Cardiac septum (tissue), 1 donor: ENCODE data around the gene BLM. TPM values are rescaled to one million over a fixed set of nuclear protein-coding genes. Genes with fewer than 3 reads are reported as not detected.
"Not testable (repeated sequence)": the region's sequence is repeated elsewhere in the genome, so short reads cannot be mapped to it uniquely, and the experiment has no call there.

Experiments used
- DNase-seq: peaks from one replicate; pipeline ENCODE4 v3.0.0-alpha.2; 2020; ENCODE audit warnings: low spot score
- intact Hi-C: fragments of 100-400 bp; cut with DNase I; formaldehyde crosslinking; loops from one replicate; pipeline ENCODE4 v1.14.0; 2022
- total RNA-seq: library from RNA; stranded (reverse); fragmentation: NEBNext Ultra II Directional; extraction: Animal tissue kit (Norgen Biotek cat#: 25700); gene quantifications from one replicate; pipeline ENCODE4 v1.2.1, GENCODE V29; 2021
- donor health status: DM: no; HTN: no; CAD: no.

The BLM gene
- total RNA-seq, 1 donor from 2014 or later, result 0.75 TPM

DNA sequence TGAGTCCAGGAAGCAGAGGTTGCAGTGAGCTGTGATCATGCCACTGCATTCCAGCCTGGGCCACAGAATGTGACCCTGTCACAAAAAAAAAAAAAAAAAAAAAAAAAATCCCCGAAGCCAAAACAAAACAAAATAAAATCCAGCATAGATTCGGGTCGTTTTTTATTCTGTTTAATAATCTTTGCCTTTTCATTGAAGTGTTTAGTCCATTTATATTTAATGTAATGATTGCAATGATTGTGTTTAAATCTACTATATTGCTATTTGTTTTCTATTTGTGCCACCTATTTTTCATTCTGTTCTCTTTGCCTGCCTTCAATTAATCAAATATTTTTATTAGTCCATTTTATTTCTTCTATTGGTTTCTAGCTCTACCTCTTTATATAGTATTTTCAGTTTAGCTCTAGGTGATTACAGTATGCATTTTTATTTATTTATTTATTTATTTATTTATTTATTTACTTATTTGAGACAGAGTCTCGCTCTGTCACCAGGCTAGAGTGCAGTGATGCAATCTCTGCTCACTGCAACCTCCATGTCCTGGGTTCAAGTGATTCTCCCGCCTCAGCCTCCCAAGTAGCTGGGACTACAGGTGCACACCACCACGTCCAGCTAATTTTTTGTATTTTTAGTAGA is 27.7 kb upstream of the BLM start:
- intact Hi-C loops, DNase-seq: not testable (repeated sequence)

DNA sequence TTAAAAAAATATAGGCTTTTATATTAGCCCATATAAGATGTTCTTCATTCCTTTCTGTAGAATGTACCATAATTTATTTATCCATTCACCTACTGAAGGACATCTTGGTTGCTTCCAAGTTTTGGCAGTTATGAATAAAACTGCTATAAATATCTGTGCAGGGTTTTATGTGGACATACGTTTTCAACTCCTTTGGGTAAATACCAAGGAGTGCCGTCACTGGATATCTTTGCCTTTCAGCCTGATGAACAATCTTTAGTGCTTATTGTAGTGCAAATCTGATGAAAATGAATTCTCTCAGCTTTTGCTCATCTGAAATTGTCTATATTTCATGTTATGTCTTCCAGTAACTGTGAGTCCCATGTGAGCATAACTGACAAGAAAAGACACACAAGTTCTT is 26.6 kb upstream of the BLM start:
- no peak for DNase-seq
- intact Hi-C loops, result no loop called here

DNA sequence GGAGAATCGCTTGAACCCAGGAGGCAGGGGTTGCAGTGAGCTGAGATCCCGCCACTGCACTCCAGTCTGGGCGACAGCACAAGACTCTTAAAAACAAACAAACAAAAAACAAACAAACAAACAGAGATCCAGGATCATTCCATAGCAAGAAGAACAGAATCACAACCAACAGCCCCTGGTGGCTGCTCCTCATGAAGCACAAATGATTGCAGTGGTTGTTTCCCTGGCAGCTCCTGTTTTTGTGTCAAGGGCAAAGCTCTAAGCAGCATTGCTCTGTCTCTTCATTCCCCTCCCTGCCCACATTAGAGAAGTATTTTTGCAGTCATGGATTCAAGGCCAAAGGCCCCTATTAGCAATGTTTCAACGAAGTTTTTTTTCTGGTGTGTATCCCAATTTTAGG is 25.8 kb upstream of the BLM start:
- DNase-seq, result no peak
- intact Hi-C loops, result no loop called here

DNA sequence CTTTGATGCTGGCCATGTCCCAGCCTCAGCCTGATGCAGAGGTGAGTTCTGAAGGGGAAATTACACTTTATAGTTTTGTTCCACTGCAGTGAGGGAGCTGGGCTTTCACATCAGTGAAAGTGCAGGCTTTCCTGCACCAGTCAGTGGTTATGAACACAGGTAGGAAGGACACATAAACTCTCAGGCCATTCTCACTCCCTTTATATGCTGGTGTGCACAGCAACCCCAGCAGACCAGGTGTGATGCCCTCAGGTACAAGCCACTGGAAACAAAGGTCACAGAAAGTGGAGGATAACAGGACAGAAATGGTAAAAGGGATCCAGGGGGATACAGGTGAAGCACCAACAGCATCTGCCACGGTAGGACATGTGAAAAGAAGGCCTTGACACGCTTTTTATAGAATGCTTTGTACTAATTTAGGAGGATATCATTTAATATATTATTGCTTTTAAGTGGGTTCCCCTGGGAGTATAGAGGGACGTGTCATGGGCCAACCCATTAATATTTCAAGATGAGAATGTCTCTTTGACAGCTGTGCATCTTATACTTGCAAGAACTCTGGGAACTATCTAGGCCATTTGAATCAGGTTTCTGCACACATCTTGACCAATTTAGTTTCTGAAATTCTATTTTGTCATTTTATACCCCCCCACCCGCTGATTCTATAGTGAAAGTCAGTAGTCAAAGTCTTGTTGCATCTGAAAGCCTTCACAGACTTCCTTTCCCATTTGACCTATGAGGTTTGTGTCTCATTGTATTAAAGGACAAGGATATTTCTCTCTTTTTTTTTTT is 25.0 kb upstream of the BLM start:
- no peak for DNase-seq
- intact Hi-C loops, result no loop called here

DNA sequence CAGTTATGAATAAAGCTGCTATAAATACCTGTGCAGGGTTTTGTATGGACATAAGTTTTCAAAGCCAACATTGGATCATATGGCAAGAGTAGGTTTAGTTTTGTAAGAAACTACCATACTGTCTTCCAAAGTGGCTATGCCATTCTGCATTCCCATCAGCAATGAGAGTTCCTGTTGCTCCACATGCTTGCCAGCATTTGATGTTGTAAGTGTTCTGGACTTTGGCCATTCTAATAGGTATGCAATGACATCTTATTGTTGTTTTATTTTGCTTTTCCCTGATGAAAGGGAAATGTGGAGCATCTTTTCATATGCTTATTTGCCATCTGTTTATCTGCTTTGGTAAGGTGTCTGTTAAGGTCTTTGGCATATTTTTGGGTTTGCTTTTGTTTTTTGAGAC is 22.2 kb upstream of the BLM start:
- DNase-seq, result no peak
- intact Hi-C loops, result loop anchor here (2.0 kb wide), 1 partner anchor 46 kb away; no protein-coding TSS in a partner anchor

DNA sequence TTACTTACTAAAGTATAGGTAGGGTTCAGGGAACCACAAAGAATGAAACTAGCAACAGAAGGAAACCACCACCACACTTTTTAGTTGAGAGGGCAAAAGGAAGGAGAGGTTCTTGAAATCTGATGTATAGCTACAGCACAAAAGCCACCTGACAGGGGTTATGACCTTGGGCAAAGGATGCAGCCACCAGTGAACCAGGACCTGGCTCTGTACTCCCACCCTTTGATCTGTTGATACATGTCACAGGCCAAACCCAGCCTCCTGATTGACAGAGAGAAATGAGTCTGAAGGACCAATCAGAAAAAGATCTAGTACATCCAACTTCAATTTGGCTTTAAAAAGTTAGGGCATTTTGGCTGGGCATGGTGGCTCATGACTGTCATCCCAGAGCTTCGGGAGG is 20.0 kb upstream of the BLM start:
- no peak for DNase-seq
- intact Hi-C loops, result no loop called here

DNA sequence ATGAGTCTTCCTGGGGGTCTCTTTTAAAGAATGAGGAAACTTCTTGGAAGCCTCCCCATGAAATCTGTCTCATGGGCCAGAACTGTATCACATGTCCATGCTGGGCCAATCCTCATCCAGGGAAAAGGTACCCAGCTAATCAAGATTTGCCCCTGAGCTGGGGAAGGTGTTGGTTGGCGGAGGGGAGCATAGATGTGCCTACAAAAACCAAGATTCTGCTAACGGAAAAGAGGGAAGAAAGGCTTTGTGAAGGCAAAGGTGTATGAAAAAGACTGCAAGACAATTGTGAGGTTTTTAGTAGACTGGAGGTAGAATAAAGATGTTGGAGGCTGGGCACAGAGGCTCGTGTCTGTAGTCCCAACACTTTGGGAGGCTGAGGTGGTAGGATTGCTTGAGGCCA is 18.5 kb upstream of the BLM start:
- intact Hi-C loops, result no loop called here
- DNase-seq, result no peak

DNA sequence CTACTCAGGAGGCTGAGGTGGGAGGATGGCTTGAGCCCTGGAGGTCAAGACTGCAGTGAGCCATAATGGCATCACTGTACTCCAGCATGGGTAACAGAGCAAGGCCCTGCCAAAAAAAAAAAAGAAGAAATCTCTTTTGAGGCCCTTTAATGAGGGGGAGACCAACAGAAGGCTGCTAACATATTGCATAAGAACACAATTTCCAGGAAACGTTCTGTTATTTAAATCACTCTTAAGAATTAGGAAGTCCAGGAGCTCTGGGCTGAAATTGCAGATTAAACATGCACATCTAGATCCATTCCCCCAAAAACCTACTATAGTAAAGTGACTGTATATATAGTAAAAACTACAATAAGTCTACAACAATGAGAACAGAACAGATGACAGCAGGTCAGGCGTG is 16.1 kb upstream of the BLM start:
- intact Hi-C loops, result no loop called here

DNA sequence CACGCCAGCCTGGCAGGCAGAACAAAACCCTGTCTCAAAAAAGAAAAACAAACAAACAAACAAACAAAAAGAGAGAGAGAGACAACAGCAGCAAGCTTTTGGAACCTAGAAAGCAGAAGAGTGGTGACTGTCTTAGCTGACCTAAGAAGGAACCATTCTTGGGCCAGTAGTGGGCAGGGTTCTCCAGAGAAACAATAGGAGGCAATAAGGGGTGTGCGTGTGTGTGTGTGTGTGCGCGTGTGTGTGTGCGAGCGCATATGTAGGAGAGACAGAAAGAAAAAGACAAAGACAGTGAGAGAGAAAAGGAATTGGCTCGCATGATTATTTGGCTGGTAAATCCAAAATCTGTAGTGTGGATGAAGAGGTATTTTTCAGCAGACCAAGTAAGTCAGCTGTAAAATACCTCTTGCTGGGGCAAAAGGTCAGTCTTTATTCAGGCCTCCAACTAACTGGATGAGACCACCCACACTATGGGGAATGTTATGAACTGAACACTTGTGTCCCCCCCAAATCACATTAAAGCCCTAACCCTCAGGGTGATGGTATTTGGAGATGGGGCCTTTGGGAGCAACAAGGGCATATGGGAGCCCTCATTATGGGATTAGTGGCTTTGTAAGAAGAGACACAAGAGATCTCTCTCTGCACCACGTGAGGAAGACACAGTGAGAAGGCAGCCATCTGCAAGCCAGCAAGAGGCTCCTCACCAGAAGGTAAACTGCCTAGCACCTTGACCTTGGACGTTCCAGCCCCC is 15.1 kb upstream of the BLM start:
- DNase-seq, result no peak

More for the DNA sequence above, 16.1 kb upstream of the BLM start:
- no peak for DNase-seq

DNA sequence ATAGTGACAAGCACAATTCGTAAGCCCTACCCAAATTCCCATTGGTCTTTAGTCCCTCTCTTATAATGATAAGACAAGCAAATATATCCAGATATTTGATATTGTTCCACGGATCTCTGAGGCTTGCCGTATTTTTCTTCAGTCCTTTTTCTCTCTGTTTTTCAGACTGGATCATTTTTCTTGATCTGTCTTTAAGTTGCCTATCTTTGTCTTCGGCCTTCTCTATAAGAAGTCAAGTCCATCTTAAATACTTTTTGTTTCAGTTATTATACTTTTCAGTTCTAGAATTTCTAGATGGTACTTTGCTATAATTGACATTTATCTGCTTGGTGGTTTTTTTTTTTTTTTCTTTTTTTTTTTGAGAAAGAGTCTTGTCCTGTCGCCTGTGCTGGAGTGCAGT is 13.7 kb upstream of the BLM start:
- intact Hi-C loops, result no loop called here

More for the DNA sequence above, 15.1 kb upstream of the BLM start:
- intact Hi-C loops, result no loop called here

DNA sequence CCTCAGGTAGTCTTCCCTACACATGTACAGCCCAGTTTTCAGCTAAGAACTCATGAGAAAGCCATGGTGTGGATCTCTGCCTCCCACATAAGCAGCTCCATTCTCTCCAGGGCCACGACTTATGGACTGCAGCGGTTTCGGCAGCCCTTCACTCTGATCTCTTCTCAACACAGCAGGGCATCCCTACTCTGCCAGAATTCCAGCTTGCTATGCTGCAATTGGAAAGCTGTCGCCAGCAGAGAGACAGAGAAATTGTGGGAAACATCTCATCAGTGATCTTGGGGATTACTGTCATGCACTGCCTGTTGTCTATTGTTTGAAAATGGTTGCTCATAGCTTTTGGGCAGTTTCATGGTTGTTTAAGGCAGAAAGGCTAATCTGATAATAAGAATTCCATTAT is 11.9 kb upstream of the BLM start:
- intact Hi-C loops, result no loop called here
- no peak for DNase-seq

More for the DNA sequence above, 13.7 kb upstream of the BLM start:
- no peak for DNase-seq

DNA sequence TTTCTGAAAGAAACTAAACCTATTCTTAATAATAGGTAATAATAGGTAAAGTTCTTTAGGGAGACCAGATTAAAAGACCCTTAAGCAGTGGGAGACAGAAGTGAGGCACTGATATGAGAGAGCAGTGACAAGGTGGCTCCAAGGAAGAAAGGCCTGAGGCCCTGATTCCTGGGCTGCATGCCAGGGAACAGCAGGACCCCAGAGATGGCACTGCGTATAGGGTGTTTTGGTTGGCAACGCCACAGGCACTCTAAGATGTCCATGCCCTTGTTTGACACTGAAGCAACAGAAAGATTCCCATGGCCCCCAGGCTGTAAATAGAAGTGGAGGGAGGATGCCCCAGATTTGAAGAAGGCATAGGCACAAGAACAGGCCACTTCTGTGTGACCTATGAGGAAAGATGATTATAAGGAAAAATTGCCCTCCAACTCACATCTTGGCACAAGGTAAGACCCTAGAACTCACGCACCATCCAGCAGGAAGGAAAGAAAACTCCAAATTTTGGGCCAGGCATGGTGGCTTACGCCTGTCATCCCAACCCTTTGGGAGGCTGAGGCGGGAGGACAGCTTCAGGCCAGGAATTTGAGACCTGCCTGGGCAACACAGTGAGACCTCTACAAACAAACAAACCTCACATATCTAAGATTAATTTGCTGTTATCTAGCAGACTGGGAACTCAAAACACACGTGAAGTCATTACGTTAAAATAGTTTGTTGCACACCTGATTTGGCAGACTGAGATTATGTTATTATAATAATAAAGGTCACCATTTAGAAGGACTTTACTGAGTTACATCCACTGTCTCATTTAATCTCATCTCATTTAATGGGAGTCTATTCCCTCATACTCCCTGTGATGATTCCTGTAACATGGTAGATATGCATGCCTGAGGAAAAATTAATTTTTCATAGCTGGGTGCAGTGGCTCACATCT is 10.5 kb upstream of the BLM start:
- no peak for DNase-seq
- intact Hi-C loops, result no loop called here

DNA sequence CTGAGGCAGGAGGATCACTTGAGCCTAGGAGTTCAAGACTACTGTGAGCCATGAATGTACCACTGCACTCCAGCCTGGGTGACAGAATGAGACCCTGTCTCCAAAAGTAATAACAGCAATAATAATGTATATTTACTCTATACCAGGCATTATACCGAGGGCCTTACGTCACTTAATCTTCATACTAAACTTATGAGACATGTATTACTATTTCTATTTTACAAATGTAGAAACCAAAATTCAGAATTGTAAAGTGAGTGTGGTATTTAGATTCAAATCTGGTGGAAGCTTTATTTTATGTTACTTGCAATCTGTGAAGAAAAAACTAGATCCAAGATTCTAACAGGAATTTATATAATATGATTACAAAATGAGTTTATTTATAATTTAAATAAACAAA is 9.7 kb upstream of the BLM start:
- DNase-seq, result no peak
- intact Hi-C loops, result no loop called here

DNA sequence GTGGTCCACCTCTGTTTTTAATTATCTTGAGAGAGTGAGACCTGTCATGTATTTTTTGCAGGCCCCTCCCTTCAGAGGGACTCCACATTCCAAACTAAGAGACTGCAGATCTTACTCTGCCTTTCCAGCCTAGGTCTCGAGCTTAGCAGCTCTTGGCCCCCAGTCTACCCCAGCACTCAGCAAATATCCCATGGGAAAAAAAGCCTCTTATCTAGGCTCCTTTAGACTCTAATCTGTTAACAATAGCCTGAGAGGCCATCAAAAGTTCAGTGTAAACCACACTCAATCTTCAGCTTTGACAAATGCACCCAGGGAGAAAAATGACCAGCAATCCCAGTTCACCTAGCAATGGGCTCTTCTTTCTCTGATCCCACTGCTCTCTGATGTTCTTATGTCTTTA is 8.6 kb upstream of the BLM start:
- DNase-seq, result no peak
- intact Hi-C loops, result no loop called here

DNA sequence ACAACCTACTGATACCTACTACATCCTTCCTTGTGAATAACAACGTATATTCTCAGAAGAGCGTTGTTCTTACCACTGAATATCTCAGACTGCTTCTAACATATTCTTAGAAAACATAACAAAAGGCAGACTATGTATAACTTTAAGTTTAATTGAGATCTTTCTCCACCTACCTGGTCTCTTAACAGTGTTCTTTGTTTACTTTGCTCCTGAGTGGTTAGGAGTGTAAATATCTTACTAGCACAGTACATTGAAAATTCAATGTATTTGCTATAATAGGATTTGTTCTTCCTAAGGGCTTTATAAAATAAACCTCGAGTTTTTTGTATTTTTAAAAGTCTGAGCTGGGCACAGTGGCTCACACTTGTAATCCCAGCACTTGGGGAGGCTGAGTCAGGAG is 7.9 kb upstream of the BLM start:
- DNase-seq, result no peak
- intact Hi-C loops, result no loop called here

DNA sequence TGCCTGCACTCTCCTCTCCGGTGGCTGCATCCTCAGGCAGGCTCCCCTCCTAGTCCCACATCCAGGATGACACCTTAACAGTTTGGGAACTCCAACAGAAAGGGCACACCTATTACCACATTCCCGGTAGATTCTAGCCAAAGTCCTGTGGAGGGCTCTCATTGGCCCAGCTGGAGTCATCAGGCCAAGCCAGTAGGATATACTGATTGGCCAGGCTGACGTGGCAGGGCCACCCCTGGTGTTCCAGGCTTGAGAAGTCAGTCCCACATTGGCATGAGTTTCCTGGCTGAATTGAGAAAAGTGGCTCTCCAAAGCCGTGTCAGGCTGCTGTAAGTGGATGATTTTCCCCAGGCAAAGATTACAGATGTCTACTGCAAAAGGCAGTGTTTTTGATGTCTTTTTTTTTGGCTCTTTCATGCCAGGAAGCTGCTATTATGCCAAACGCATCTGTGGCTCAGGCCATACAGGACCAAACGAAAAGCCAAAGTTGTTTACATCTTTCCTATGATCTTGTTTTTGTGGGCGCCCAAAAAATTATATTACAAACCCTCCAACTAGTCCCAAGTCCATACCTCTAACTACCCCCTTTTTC is 6.6 kb upstream of the BLM start:
- intact Hi-C loops, result no loop called here
- no peak for DNase-seq

DNA sequence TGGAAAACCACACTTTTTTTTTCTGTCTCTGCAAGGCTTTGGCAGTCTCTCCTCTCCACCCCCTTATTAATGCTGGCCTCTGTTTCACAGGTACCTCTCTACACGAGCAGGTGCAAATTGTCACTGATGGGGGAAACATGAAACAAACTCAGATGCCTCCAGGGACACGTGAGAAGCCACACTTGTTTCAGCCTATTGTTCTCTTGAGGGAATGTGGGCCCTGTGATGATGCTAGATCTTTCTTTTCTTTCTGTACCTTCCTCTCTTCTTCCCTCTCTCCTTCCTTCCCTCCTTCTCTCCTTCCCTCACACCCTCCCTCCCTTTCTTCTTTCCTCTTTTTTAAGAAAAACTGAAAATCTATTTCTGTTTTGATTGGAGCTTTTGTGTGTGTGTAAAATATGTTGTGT is 5.7 kb upstream of the BLM start:
- no peak for DNase-seq
- intact Hi-C loops, result no loop called here

DNA sequence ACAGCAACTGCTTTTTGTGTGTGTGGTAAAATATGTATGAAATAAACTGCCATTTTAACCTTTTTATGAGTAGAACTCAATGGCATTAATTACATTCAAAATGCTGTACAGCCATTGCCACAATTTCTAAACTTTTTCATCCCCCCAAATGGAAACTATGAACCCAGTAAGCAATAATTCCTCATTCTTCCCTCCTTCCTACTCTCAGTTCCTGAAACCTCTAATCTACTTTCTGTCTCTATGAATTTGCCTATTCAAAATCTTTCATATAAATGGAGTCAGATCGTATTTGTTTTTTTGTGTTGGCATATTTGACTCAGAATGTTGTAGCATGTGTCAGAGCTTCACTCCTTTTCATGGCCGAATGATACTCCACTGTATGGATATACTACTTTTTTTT is 5.3 kb upstream of the BLM start:
- intact Hi-C loops, result no loop called here
- DNase-seq, result no peak

DNA sequence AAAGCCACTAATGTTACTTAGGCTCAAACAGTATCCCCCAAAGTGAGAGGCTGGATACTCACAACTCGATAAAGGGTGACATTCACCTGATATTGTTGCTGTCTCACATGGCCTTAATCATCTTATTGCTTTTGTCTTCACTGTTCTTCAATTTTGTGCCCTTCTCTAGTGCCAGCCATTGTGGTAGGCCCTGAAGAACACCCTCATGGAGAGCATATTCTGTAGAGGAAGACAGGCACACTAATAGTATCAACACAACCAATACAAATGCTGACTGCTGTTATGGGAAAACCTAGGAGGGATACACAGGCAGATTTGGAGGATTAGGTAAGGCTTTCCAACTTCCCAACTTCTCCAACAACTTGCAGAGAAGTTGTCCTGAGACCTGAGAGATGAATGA is 4.1 kb upstream of the BLM start:
- no peak for DNase-seq
- intact Hi-C loops, result no loop called here
